Measurements from ENCODE around the gene NTPCR. TPM values are rescaled to one million over a fixed set of nuclear protein-coding genes. Genes with fewer than 3 reads are reported as not detected.

Gene NTPCR
- total RNA-seq, 2 donors from 2014 or later = 40.9 to 53.0 TPM

GRCh38 chr1:233019778-233020325, 69.4 kb downstream of the NTPCR start:
- Mint-ChIP-seq H3K27me3 (no peaks in the 10 kb centered on the region), H3K4me3 (no peak overlapping the region), H3K9me3 (no peaks in the 10 kb centered on the region), H3K27ac (no peak overlapping the region), H3K36me3 (ENCODE audit: low read depth) (peaks cover 43% of the 10 kb centered on the region), H3K4me1 (peaks cover 19% of the 10 kb centered on the region)
- ATAC-seq (replicated peaks) = no peak

- no peak overlapping the region for H3K4me3 Mint-ChIP-seq
- no peak for ATAC-seq (replicated peaks)
- H3K9me3 Mint-ChIP-seq = no peaks in the 10 kb centered on the region
- H3K4me1 Mint-ChIP-seq = peaks cover 19% of the 10 kb centered on the region
- peaks cover 41% of the 10 kb centered on the region for H3K36me3 Mint-ChIP-seq (ENCODE audit: low read depth)
- H3K27me3 Mint-ChIP-seq = no peaks in the 10 kb centered on the region
- peak overlapping the region; percentile 79 for H3K27ac Mint-ChIP-seq
Measured at GRCh38 chr1:233020426-233020825, 70.0 kb downstream of the NTPCR start.

- Mint-ChIP-seq H3K9me3 (no peaks in the 10 kb centered on the region), H3K27me3 (no peaks in the 10 kb centered on the region), H3K4me3 (no peak overlapping the region), H3K27ac (peak overlapping the region; percentile 65), H3K4me1 (peaks cover 19% of the 10 kb centered on the region), H3K36me3 (ENCODE audit: low read depth) (peaks cover 28% of the 10 kb centered on the region)
- ATAC-seq (replicated peaks) = no peak
Measured at GRCh38 chr1:233022246-233022645, 71.8 kb downstream of the NTPCR start.

GRCh38 chr1:233024199-233024598, 73.8 kb downstream of the NTPCR start:
- H3K27me3 Mint-ChIP-seq = no peaks in the 10 kb centered on the region
- H3K4me1 Mint-ChIP-seq = peaks cover 19% of the 10 kb centered on the region
- ATAC-seq (replicated peaks) = no peak
- H3K27ac Mint-ChIP-seq = no peak overlapping the region
- H3K36me3 Mint-ChIP-seq (ENCODE audit: low read depth) = peaks cover 25% of the 10 kb centered on the region
- H3K4me3 Mint-ChIP-seq = no peak overlapping the region
- no peaks in the 10 kb centered on the region for H3K9me3 Mint-ChIP-seq

- Mint-ChIP-seq H3K4me3 (no peak overlapping the region), H3K4me1 (peaks cover 19% of the 10 kb centered on the region), H3K36me3 (ENCODE audit: low read depth) (peaks cover 25% of the 10 kb centered on the region), H3K27ac (no peak overlapping the region), H3K27me3 (no peaks in the 10 kb centered on the region), H3K9me3 (no peaks in the 10 kb centered on the region)
- no peak for ATAC-seq (replicated peaks)
Measured at GRCh38 chr1:233025157-233025556, 74.7 kb downstream of the NTPCR start.

- H3K4me3 Mint-ChIP-seq = no peak overlapping the region
- no peaks in the 10 kb centered on the region for H3K9me3 Mint-ChIP-seq
- peaks cover 17% of the 10 kb centered on the region for H3K4me1 Mint-ChIP-seq
- H3K27me3 Mint-ChIP-seq = no peaks in the 10 kb centered on the region
- no peak overlapping the region for H3K27ac Mint-ChIP-seq
- no peak for ATAC-seq (replicated peaks)
- H3K36me3 Mint-ChIP-seq (ENCODE audit: low read depth) = peaks cover 25% of the 10 kb centered on the region
Measured at GRCh38 chr1:233025567-233025966, 75.2 kb downstream of the NTPCR start.

- Mint-ChIP-seq H3K4me3 (no peak overlapping the region), H3K27me3 (no peaks in the 10 kb centered on the region), H3K36me3 (ENCODE audit: low read depth) (peaks cover 23% of the 10 kb centered on the region), H3K9me3 (no peaks in the 10 kb centered on the region), H3K27ac (no peak overlapping the region), H3K4me1 (peaks cover 11% of the 10 kb centered on the region)
- ATAC-seq (replicated peaks) = no peak
Measured at GRCh38 chr1:233027046-233027445, 76.6 kb downstream of the NTPCR start.

GRCh38 chr1:233031521-233031920, 81.1 kb downstream of the NTPCR start:
- no peaks in the 10 kb centered on the region for H3K9me3 Mint-ChIP-seq
- peaks cover 5% of the 10 kb centered on the region for H3K36me3 Mint-ChIP-seq (ENCODE audit: low read depth)
- no peak for ATAC-seq (replicated peaks)
- no peaks in the 10 kb centered on the region for H3K27me3 Mint-ChIP-seq
- no peak overlapping the region for H3K4me3 Mint-ChIP-seq
- no peak overlapping the region for H3K27ac Mint-ChIP-seq
- no peaks in the 10 kb centered on the region for H3K4me1 Mint-ChIP-seq

GRCh38 chr1:233032916-233033315, 82.5 kb downstream of the NTPCR start:
- Mint-ChIP-seq H3K36me3 (ENCODE audit: low read depth) (peaks cover 5% of the 10 kb centered on the region), H3K27ac (no peak overlapping the region), H3K4me1 (no peaks in the 10 kb centered on the region), H3K9me3 (no peaks in the 10 kb centered on the region), H3K4me3 (no peak overlapping the region), H3K27me3 (no peaks in the 10 kb centered on the region)
- ATAC-seq (replicated peaks) = no peak

- Mint-ChIP-seq H3K36me3 (ENCODE audit: low read depth) (peaks cover 5% of the 10 kb centered on the region), H3K27ac (no peak overlapping the region), H3K4me3 (no peak overlapping the region), H3K27me3 (no peaks in the 10 kb centered on the region), H3K4me1 (no peaks in the 10 kb centered on the region), H3K9me3 (no peaks in the 10 kb centered on the region)
- ATAC-seq (replicated peaks) = no peak
Measured at GRCh38 chr1:233033361-233033760, 83.0 kb downstream of the NTPCR start.

Other genes with a start within 250 kb of the NTPCR start
- gene MAP10, start 145.2 kb upstream of the NTPCR start, total RNA-seq = 1 to 10 TPM; 1.2 to 1.5 TPM

Data from activated T-helper 17 cell treated with anti-CD3 and anti-CD28 coated beads, Interleukin-2, amount 50 U/mL, for 72 hours (primary cell).